PC-9 (cell line): ENCODE measurements around the gene HOATZ.

ENCODE experiments used
- CTCF ChIP-seq: fragments of 200-600 bp; sonication (generic); conservative IDR thresholded peaks from 2 replicates; pipeline ENCODE4 v1.6.1; 2017; ENCODE audit warnings: mixed run types, antibody characterized with exemption, mild to moderate bottlenecking, moderate library complexity
- EZH2 ChIP-seq: fragments of 200-600 bp; sonication (generic); IDR thresholded peaks from 2 replicates; pipeline ENCODE4 v1.8.0; 2017; ENCODE audit warnings: antibody characterized with exemption, low read depth

GRCh38 chr11:111514216-111515031, at the start of gene HOATZ:
- TF ChIP-seq CTCF, result no peak
- TF ChIP-seq EZH2, result no peak
